Lower leg skin (tissue), 4 donors: ENCODE measurements around the gene SLC5A10. TPM values are rescaled to one million over a fixed set of nuclear protein-coding genes. Genes with fewer than 3 reads are reported as not detected.
A peak's percentile ranks its signal among the peaks of the same experiment; 100 is the strongest.

Experiments used
- DNase-seq, 2 donors: peaks; one replicate each; pipeline ENCODE4 v3.0.0-alpha.2; 2019; ENCODE audit warnings: low spot score in 2 of 2
- H3K4me3 ChIP-seq: fragments of 200-600 bp; sonication (generic); 2 replicates; pipeline ENCODE4 v1.5.1; 2017; ENCODE audit warnings: mild to moderate bottlenecking, low read depth; ENCODE audit not compliant: poor library complexity, severe bottlenecking
- POLR2A ChIP-seq, 2 donors: fragments of 450-650 bp; IDR thresholded peaks; one replicate each; pipeline ENCODE4 v1.6.1; 2016 to 2017; ENCODE audit warnings: antibody characterized with exemption in 2 of 2, mild to moderate bottlenecking in 1 of 2, moderate library complexity in 1 of 2
- WGBS, 2 donors: methylation state at CpG; one replicate each; pipeline ENCODE4 v1.1.5; 2018; 5-methylcytosine and 5-hydroxymethylcytosine counted together
- intact Hi-C: fragments of 100-400 bp; cut with DNase I; formaldehyde crosslinking; loops from one replicate; pipeline ENCODE4 v1.15.0; 2023; ENCODE audit warnings: low total_unique reads
- total RNA-seq, 4 donors: library from RNA; depleted of rRNA; stranded (reverse); fragments of >200 nt; gene quantifications; one replicate each; pipeline ENCODE4 v1.1.0, GENCODE V29; 2016
- TF ChIP-seq, protein P1 (sequence below), 3 donors: fragments of 450-650 bp; IDR thresholded peaks; one replicate each; pipeline ENCODE4 v1.5.1; 2016; ENCODE audit warnings: antibody characterized with exemption in 3 of 3, mild to moderate bottlenecking in 3 of 3, moderate library complexity in 2 of 3

Gene SLC5A10
- total RNA-seq, 4 donors from 2014 or later = 0.32 to 1.4 (median 1.1) TPM

DNA sequence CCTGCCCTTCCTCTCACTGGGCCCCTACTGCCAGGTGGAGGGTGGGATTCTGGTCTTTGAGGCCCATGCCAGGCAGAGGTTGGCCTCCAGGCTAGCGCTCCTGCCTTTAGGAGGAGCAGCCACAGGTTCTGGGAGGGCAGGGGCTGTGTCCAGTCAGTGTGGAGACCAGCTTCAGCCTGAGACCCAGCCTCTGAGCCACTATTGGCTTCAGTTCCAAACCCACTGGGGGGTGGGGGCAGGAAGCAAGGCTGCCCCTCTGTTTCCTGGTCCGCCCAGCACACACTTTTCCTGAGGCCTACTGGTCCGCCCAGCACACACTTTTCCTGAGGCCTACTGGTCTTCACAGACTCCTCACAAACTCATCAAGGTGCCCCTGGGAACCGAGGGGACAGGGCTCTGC lies 16.4 kb downstream of the SLC5A10 start:
- intact Hi-C loops = no loop called here
- no peak for DNase-seq
- WGBS, 2 donors = 72 to 81% methylated on average over 4 of the region's 4 CpGs
- no peak for TF ChIP-seq POLR2A (IDR thresholded peaks at IDR 0.05)
- TF ChIP-seq, protein P1, sequence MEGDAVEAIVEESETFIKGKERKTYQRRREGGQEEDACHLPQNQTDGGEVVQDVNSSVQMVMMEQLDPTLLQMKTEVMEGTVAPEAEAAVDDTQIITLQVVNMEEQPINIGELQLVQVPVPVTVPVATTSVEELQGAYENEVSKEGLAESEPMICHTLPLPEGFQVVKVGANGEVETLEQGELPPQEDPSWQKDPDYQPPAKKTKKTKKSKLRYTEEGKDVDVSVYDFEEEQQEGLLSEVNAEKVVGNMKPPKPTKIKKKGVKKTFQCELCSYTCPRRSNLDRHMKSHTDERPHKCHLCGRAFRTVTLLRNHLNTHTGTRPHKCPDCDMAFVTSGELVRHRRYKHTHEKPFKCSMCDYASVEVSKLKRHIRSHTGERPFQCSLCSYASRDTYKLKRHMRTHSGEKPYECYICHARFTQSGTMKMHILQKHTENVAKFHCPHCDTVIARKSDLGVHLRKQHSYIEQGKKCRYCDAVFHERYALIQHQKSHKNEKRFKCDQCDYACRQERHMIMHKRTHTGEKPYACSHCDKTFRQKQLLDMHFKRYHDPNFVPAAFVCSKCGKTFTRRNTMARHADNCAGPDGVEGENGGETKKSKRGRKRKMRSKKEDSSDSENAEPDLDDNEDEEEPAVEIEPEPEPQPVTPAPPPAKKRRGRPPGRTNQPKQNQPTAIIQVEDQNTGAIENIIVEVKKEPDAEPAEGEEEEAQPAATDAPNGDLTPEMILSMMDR (IDR thresholded peaks at IDR 0.05) = no peak
- H3K4me3 ChIP-seq = no peak overlapping the region

DNA sequence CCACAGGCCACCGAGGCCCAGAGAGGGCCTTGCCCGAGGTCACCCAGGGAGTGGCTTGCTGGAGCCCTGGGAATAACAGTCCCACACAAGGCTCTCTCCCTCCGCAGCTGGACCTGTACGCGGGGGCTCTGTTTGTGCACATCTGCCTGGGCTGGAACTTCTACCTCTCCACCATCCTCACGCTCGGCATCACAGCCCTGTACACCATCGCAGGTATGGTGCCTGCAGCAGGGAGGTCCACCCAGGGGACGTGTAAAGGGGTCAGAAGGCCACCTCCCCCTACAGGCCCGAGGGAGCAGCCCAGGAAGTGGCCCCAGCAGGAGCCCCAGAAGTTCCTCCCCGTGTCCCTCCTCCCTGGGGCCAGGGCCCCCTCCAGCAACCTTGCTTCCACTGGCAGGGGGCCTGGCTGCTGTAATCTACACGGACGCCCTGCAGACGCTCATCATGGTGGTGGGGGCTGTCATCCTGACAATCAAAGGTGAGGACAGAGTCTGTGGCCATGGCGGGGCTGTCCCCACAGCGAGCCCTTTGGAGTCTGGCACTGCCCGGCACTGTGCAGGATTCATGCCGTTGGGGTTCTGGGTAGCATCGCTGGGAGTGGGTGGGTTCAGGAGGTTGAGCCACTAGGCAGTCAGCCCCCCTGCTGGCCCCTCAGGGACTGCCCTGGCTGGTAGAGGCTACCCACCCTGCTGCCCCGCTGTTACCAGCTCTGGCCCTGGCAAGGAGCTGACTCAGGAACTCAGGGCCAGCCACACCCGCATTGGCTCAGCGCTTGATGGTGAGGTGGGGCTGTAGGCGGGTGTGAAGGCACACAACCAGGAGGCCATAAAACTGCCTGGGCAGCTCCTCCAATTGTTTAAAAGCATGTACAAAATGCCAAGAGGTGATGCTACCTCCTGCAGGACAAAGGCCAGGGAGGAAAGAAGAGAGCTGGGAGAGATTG lies 17.3 kb downstream of the SLC5A10 start:
- H3K4me3 ChIP-seq = no peak overlapping the region
- intact Hi-C loops = no loop called here
- peak in 1 of 2 donors; percentile 47 for DNase-seq
- TF ChIP-seq POLR2A (IDR thresholded peaks at IDR 0.05) = no peak
- TF ChIP-seq, protein P1 (IDR thresholded peaks at IDR 0.05) = no peak
- WGBS, 2 donors = 58 to 61% methylated on average over 18 to 22 of the region's 23 CpGs

DNA sequence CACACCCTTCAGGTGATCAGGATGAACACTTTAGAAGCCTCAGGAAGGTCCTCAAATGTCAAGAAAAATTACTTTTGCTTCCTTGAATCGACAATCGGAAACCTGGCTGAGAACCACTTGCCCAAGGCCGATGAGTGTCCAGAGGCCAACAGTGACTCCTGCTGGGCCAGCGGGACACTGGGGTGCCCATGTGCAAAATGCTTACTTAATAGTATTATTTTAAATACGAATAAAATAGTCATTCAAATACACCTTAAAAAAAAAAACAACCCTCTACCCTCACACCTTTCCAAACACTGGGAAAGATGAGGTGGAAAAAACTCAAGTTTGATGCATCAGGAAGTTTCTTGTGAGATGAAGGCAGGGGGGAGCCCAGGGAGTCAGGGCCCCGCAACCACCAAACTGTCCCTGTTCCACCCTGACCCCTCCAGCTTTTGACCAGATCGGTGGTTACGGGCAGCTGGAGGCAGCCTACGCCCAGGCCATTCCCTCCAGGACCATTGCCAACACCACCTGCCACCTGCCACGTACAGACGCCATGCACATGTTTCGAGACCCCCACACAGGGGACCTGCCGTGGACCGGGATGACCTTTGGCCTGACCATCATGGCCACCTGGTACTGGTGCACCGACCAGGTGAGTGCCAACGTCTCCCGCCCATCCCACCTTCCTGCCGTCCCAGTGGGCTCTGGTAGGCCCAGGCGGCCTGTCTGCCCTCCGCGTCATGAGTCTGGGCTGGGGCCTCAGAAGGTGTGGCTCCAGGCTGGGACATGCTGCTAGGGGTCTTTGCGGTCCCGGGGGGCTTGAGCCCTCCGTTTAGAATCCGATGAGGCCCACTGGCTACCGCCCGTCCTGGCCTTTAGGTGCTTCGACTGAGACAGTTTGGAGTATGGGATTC lies 18.9 kb downstream of the SLC5A10 start:
- intact Hi-C loops = no loop called here
- DNase-seq = no peak
- H3K4me3 ChIP-seq = no peak overlapping the region
- WGBS, 2 donors = 78 to 88% methylated on average over 21 to 28 of the region's 28 CpGs
- no peak for TF ChIP-seq POLR2A (IDR thresholded peaks at IDR 0.05)
- TF ChIP-seq, protein P1 (IDR thresholded peaks at IDR 0.05) = no peak

DNA sequence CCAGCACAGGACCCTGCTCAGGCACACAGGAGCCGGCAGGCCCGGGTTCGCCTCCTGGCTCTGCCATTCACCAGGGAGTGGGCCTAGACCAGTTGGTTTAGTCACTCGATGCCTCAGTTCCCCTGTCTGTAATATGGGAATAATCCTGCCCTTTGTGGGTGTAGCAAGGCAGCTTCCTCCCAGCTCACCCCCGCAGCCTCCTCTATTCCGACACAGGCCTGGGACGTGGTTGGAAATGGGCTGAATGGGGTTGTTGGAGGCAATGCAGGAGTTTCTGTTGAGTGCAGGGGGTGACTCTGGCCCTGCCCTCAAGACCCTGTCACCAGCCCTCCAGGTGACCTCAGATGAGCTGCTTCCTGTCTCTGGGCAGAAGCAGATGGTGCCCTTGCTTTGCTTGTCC lies 19.8 kb downstream of the SLC5A10 start:
- intact Hi-C loops = no loop called here

DNA sequence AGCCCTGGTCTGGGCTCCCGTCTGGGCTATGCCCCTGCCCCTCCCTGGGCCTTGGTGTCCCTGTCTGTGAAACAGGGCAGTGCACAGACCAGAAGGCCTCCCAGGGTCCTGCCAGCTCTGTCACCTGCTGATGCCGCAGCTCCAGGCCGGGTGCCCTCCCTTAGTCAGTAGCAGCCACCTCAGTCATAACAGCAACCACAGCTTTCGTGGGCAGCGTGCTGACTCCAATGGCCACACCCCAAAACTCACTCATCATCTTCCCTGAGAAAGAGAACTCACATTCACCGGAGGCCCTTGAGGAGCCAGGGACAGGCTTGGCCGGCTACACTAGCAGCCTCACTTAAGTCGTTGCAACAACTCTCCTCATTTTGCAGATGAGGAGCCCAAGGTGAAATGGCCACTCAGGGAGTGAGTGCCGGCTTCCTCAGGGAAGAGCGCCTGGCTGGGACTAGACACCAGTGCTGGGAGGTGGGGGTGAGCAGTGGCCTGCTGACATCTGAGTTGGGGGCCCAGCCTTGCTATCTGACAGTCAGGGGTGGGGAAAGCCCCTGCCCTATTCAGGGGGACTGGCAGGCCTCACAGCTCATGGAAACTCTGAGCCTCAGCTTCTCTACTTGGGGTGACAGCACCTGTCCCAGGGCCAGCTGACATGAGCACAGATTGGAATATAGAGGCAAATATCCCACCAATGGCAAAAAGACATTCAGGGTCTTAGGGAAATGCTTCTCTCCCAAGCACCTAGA lies 22.6 kb downstream of the SLC5A10 start:
- intact Hi-C loops = no loop called here
- TF ChIP-seq, protein P1 (IDR thresholded peaks at IDR 0.05) = no peak
- no peak for TF ChIP-seq POLR2A (IDR thresholded peaks at IDR 0.05)
- no peak for DNase-seq
- no peak overlapping the region for H3K4me3 ChIP-seq
- WGBS, 2 donors = 66 to 81% methylated on average over 10 of the region's 10 CpGs

More for the DNA sequence above, 19.8 kb downstream of the SLC5A10 start:
- 81 to 83% methylated on average over 7 of the region's 7 CpGs for WGBS, 2 donors
- no peak for DNase-seq
- H3K4me3 ChIP-seq = no peak overlapping the region
- TF ChIP-seq, protein P1 (IDR thresholded peaks at IDR 0.05) = no peak
- TF ChIP-seq POLR2A (IDR thresholded peaks at IDR 0.05) = no peak
